Glutamatergic neuron (in vitro differentiated cells): Measurements from ENCODE around the gene ATAD2B. TPM values are rescaled to one million over a fixed set of nuclear protein-coding genes. Genes with fewer than 3 reads are reported as not detected.

ENCODE experiments used
- total RNA-seq: library from RNA; stranded (reverse); fragmentation: NEBNext Ultra II Directional; extraction: Animal tissue kit (Norgen Biotek cat#: 25700); gene quantifications from one replicate; pipeline ENCODE4 v1.2.1, GENCODE V29; 2021; ENCODE audit not compliant: unreplicated experiment

The ATAD2B gene
- total RNA-seq, 1 donor from 2014 or later, result 108 TPM

Other genes starting within 250 kb of the ATAD2B start
- 20.0 TPM for gene UBXN2A, start 13.3 kb upstream of the ATAD2B start, total RNA-seq
- 0.29 TPM for gene MFSD2B, start 83.0 kb upstream of the ATAD2B start, total RNA-seq
- gene WDCP, start 120.3 kb upstream of the ATAD2B start, total RNA-seq, result 22.3 TPM
- gene FKBP1B, start 122.6 kb upstream of the ATAD2B start, total RNA-seq, result 38.1 TPM
- gene SF3B6, start 149.2 kb upstream of the ATAD2B start, total RNA-seq, result 76.5 TPM
- gene TP53I3, start 157.7 kb upstream of the ATAD2B start, total RNA-seq, result 38.0 TPM
- gene PFN4, start 196.2 kb upstream of the ATAD2B start, total RNA-seq, result not detected
- 18.9 TPM for gene FAM228B, start 196.3 kb upstream of the ATAD2B start, total RNA-seq
- 0.69 TPM for gene FAM228A, start 247.9 kb upstream of the ATAD2B start, total RNA-seq